K562 (cell line): ENCODE data around the gene ZBTB26. TPM values are rescaled to one million over a fixed set of nuclear protein-coding genes. Genes with fewer than 3 reads are reported as not detected.

ENCODE experiments used
- ARID2 ChIP-seq: fragments of 450-650 bp; IDR thresholded peaks from 2 replicates; pipeline ENCODE4 v1.6.1; 2017; ENCODE audit warnings: antibody characterized with exemption, mild to moderate bottlenecking
- ATF7 ChIP-seq: fragments of 450-650 bp; IDR thresholded peaks from 2 replicates; pipeline ENCODE4 v1.7.1; 2014; ENCODE audit warnings: mild to moderate bottlenecking, moderate library complexity
- BCL6 ChIP-seq: fragments of 250-450 bp; sonication (Bioruptor Pico); IDR thresholded peaks from 2 replicates; pipeline ENCODE4 v1.4.0; 2020
- EHMT2 ChIP-seq: fragments of 450-650 bp; IDR thresholded peaks from 2 replicates; pipeline ENCODE4 v1.6.1; 2018; ENCODE audit warnings: antibody characterized with exemption
- KAT2B ChIP-seq: IDR thresholded peaks from one replicate; pipeline ENCODE4 v1.6.1; 2012; ENCODE audit warnings: low read depth, mild to moderate bottlenecking, control low read depth, inconsistent platforms, low read length, moderate library complexity
- MTA2 ChIP-seq: fragments of 450-650 bp; IDR thresholded peaks from 2 replicates; pipeline ENCODE4 v1.6.1; 2016; ENCODE audit warnings: low read depth
- OTX1 ChIP-seq: fragments of 450-650 bp; formaldehyde crosslinking; IDR thresholded peaks from 2 replicates; pipeline ENCODE4 v1.4.0; 2022; ENCODE audit warnings: mild to moderate bottlenecking
- PPARD ChIP-seq: fragments of 250-450 bp; sonication (Bioruptor Pico); IDR thresholded peaks from 2 replicates; pipeline ENCODE4 v1.8.0; 2022; ENCODE audit warnings: inconsistent platforms, mild to moderate bottlenecking, moderate library complexity
- SMARCA5 ChIP-seq: fragments of 450-650 bp; IDR thresholded peaks from 2 replicates; pipeline ENCODE4 v1.6.1; 2016
- TAF15 ChIP-seq: fragments of 200-400 bp; formaldehyde crosslinking; IDR thresholded peaks from 2 replicates; pipeline ENCODE4 v1.6.1; 2017; ENCODE audit warnings: mild to moderate bottlenecking, low read depth, low read length, moderate library complexity
- ZNF175 ChIP-seq: fragments of 200-800 bp; sonication (Bioruptor generic); IDR thresholded peaks from 2 replicates; pipeline ENCODE4 v1.6.1; 2016; ENCODE audit warnings: low read depth, mild to moderate bottlenecking, missing genetic modification characterization, missing compliant biosample characterization
- ZNF583 ChIP-seq: fragments of 250-450 bp; sonication (Bioruptor Pico); IDR thresholded peaks from 2 replicates; pipeline ENCODE4 v1.4.0; 2020
- polyA plus RNA-seq, 8 experiments: library from polyadenylated mRNA; depleted of rRNA in 4 of 8; stranded (reverse) in 5 of 8; unstranded in 3 of 8; fragments of >200 nt; fragmentation: Nextera tagmentation in 2 of 8; fragmentation: Illumina TruSeq in 1 of 8; extraction: Ambion mirVana in 2 of 8; extraction: Trizol in 1 of 8; gene quantifications; 2 replicates each; pipeline versions ENCODE4 v1.2.1 to v1.2.3, GENCODE V29; 2011 to 2014; ENCODE audit warnings: inconsistent platforms in 1 of 8, missing spikeins in 1 of 8
- total RNA-seq, 7 experiments: library from RNA; depleted of rRNA in 6 of 7; stranded (reverse); fragments of >200 nt in 6 of 7; fragmentation: Illumina TruSeq in 2 of 7; extraction: Trizol in 2 of 7; gene quantifications; 2 replicates each; pipeline versions ENCODE4 v1.2.1 to v1.2.3, GENCODE V29; 2011 to 2021; ENCODE audit warnings: low replicate concordance in 1 of 7
- TF ChIP-seq, protein P1 (sequence below): fragments of 450-650 bp; IDR thresholded peaks from 2 replicates; pipeline ENCODE4 v1.6.1; 2017; ENCODE audit warnings: antibody characterized with exemption
- TF ChIP-seq, protein P2 (sequence below): conservative IDR thresholded peaks from 2 replicates; pipeline ENCODE4 v1.6.1; 2011; ENCODE audit warnings: low read depth, mild to moderate bottlenecking, low read length; ENCODE audit not compliant: control insufficient read depth
- TF ChIP-seq, protein P3 (sequence below): fragments of 250-450 bp; sonication (Bioruptor Pico); IDR thresholded peaks from 2 replicates; pipeline ENCODE4 v1.5.1; 2021; ENCODE audit warnings: mild to moderate bottlenecking

ZBTB26 gene
- total and polyA plus RNA-seq, 9 of the 15 experiments (the other 6 are each of a cell fraction or from before 2014, with no cell fraction given): 2.4 to 20.7 (median 5.0) TPM

DNA sequence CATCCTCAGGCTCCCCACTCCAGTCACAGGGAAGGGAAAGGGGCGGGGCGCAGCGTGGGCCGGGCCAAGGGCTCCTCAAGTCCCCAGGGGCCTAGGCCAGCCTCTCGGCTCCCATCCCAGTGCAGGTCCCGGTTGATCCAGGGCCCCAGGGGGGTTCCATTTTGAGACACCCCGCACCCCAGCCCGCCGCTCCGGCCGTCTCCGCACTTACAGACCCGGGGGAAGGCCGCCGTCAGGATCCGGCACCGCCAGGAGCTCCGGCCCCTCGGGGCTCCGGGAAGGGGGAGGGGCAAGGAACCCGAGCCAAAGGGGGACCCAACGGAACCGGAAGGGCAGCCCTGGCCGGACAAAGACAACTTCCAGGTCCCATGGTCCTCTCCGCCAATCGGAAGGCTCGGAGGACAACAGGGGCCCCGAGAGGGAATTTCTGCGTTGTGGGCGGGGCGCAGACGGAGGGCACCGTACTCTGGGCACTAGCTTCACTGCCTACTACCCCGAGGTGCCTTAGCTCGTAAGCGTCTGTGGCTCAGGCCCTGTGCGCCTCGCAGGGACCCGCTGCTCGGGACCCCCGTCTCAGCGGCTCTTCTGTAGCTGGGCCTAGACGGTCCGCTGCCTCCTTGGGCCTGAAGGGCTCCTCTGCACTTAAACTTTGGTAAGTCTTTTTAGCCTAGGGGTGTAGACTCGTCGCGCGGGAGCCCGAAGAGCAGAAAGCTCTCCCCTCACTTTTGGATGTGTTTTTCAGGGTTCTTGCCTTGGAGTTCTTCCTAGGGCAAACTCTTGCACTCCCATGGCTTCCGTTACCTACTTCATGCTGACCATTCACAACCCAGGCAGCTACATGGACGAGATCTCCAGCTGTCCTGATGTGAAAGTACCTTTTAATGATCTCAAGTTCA is at the start of gene ZBTB26 (continued):
- no peak for TF ChIP-seq SMARCA5
- TF ChIP-seq TAF15: no peak
- TF ChIP-seq ZNF175 (CRISPR knock-in tag): no peak
- TF ChIP-seq, protein P1, sequence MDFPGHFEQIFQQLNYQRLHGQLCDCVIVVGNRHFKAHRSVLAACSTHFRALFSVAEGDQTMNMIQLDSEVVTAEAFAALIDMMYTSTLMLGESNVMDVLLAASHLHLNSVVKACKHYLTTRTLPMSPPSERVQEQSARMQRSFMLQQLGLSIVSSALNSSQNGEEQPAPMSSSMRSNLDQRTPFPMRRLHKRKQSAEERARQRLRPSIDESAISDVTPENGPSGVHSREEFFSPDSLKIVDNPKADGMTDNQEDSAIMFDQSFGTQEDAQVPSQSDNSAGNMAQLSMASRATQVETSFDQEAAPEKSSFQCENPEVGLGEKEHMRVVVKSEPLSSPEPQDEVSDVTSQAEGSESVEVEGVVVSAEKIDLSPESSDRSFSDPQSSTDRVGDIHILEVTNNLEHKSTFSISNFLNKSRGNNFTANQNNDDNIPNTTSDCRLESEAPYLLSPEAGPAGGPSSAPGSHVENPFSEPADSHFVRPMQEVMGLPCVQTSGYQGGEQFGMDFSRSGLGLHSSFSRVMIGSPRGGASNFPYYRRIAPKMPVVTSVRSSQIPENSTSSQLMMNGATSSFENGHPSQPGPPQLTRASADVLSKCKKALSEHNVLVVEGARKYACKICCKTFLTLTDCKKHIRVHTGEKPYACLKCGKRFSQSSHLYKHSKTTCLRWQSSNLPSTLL: no peak
- TF ChIP-seq, protein P2, sequence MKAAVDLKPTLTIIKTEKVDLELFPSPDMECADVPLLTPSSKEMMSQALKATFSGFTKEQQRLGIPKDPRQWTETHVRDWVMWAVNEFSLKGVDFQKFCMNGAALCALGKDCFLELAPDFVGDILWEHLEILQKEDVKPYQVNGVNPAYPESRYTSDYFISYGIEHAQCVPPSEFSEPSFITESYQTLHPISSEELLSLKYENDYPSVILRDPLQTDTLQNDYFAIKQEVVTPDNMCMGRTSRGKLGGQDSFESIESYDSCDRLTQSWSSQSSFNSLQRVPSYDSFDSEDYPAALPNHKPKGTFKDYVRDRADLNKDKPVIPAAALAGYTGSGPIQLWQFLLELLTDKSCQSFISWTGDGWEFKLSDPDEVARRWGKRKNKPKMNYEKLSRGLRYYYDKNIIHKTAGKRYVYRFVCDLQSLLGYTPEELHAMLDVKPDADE: no peak
- no peak for TF ChIP-seq ZNF583 (CRISPR knock-in tag)
- TF ChIP-seq KAT2B: no peak
- TF ChIP-seq ARID2: no peak
- TF ChIP-seq MTA2: no peak
- TF ChIP-seq EHMT2: no peak
- TF ChIP-seq PPARD (CRISPR knock-in tag): no peak
- TF ChIP-seq, protein P3, sequence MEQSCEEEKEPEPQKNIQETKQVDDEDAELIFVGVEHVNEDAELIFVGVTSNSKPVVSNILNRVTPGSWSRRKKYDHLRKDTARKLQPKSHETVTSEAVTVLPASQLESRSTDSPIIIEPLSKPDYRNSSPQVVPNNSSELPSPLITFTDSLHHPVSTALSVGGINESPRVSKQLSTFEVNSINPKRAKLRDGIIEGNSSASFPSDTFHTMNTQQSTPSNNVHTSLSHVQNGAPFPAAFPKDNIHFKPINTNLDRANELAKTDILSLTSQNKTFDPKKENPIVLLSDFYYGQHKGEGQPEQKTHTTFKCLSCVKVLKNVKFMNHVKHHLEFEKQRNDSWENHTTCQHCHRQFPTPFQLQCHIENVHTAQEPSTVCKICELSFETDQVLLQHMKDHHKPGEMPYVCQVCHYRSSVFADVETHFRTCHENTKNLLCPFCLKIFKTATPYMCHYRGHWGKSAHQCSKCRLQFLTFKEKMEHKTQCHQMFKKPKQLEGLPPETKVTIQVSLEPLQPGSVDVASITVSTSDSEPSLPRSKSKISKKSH (CRISPR knock-in tag): no peak
- peak; percentile 67; the same call in 1 of the 2 replicates for TF ChIP-seq ATF7
- TF ChIP-seq BCL6 (CRISPR knock-in tag): no peak
- no peak for TF ChIP-seq OTX1 (CRISPR knock-in tag)
